H1 (cell line): ENCODE measurements around the gene ZNF521. TPM values are rescaled to one million over a fixed set of nuclear protein-coding genes. Genes with fewer than 3 reads are reported as not detected.

ENCODE experiments used
- CTCF ChIA-PET: fragments of 300-600 bp; sonication (Branson Sonifier 250); formaldehyde crosslinking; loops from one replicate; lab custom pipeline; 2021; ENCODE audit not compliant: partially characterized antibody; lab: Charles Lee
- POLR2A ChIA-PET: fragments of 300-600 bp; sonication (Branson Sonifier 250); formaldehyde crosslinking; loops from one replicate; lab custom pipeline; 2021; ENCODE audit warnings: inconsistent platforms; ENCODE audit not compliant: partially characterized antibody; lab: Charles Lee
- DNase-seq, 2 experiments: peaks; one replicate each; pipeline versions ENCODE4 v3.0.0 to v3.0.0-alpha.2; 2010 to 2022; ENCODE audit warnings: low spot score in 2 of 2, low read depth in 1 of 2, mixed read lengths in 1 of 2
- FAIRE-seq: peaks from 2 replicates; lab custom pipeline; 2011; peaks lifted over from hg19 to GRCh38; lab: Jason Lieb, UNC
- H2AFZ ChIP-seq: 2 replicates; pipeline ENCODE4 v1.8.1; 2012; ENCODE audit warnings: low read length, inconsistent platforms
- H2AK5ac ChIP-seq: 2 replicates; pipeline ENCODE4 v1.6.1; 2013; ENCODE audit warnings: low read depth, low read length
- H2BK120ac ChIP-seq: replicated peaks from 2 replicates; pipeline ENCODE3; 2013; ENCODE audit warnings: low read depth, low read length, inconsistent platforms
- H2BK12ac ChIP-seq: 2 replicates; pipeline ENCODE4 v1.6.1; 2013; ENCODE audit warnings: low read depth, low read length
- H2BK15ac ChIP-seq: 2 replicates; pipeline ENCODE4 v1.6.1; 2013; ENCODE audit warnings: low read length
- H2BK20ac ChIP-seq: 2 replicates; pipeline ENCODE4 v1.6.1; 2013; ENCODE audit warnings: low read length
- H2BK5ac ChIP-seq: 2 replicates; pipeline ENCODE4 v1.6.1; 2013; ENCODE audit warnings: low read depth, low read length
- H3K14ac ChIP-seq: 2 replicates; pipeline ENCODE4 v1.6.1; 2013; ENCODE audit warnings: inconsistent platforms; ENCODE audit not compliant: insufficient read length
- H3K18ac ChIP-seq: 2 replicates; pipeline ENCODE4 v1.6.1; 2013; ENCODE audit warnings: low read length; ENCODE audit errors: extremely low read depth
- H3K23ac ChIP-seq: 2 replicates; pipeline ENCODE4 v1.6.1; 2013; ENCODE audit warnings: inconsistent platforms; ENCODE audit not compliant: insufficient read length
- H3K23me2 ChIP-seq: 2 replicates; pipeline ENCODE4 v1.6.1; 2013; ENCODE audit warnings: low read depth, low read length
- H3K27ac ChIP-seq: 2 replicates; pipeline ENCODE4 v1.6.1; 2011; ENCODE audit warnings: low read depth, low read length, inconsistent platforms
- H3K27me3 ChIP-seq, 4 experiments: replicated peaks in 1 of 4; 1 replicate in 1 of 4; 2 replicates in 3 of 4; pipeline versions ENCODE4 v1.6.1 to v1.8.1; 2011 to 2013; ENCODE audit warnings: low read length in 3 of 4, mild to moderate bottlenecking in 3 of 4, inconsistent platforms in 2 of 4, mixed read lengths in 2 of 4, moderate library complexity in 1 of 4; ENCODE audit not compliant: control insufficient read depth in 3 of 4, insufficient read depth in 3 of 4; ENCODE audit errors: extremely low read depth in 1 of 4
- H3K36me3 ChIP-seq, 4 experiments: 2 replicates each; pipeline versions ENCODE4 v1.6.1 to v1.8.1; 2011 to 2013; ENCODE audit warnings: mild to moderate bottlenecking in 4 of 4, low read length in 3 of 4, moderate library complexity in 2 of 4, control low read depth in 1 of 4, inconsistent platforms in 1 of 4; ENCODE audit not compliant: insufficient read depth in 4 of 4, control insufficient read depth in 2 of 4
- H3K4ac ChIP-seq: replicated peaks from 2 replicates; pipeline ENCODE3; 2013; ENCODE audit warnings: low read length, low read depth, mixed read lengths, inconsistent platforms; ENCODE audit not compliant: insufficient read length
- H3K4me1 ChIP-seq, 4 experiments: replicated peaks in 1 of 4; 1 replicate in 1 of 4; 2 replicates in 3 of 4; pipeline versions ENCODE4 v1.6.1 to v1.8.1; 2011 to 2013; ENCODE audit warnings: low read length in 3 of 4, inconsistent platforms in 2 of 4, mixed read lengths in 1 of 4; ENCODE audit not compliant: insufficient read depth in 4 of 4, control insufficient read depth in 3 of 4
- H3K4me2 ChIP-seq, 2 experiments: 2 replicates each; pipeline versions ENCODE4 v1.6.1 to v1.8.1; 2011 to 2013; ENCODE audit warnings: low read depth in 2 of 2, low read length in 2 of 2, control low read depth in 1 of 2, inconsistent platforms in 1 of 2, mild to moderate bottlenecking in 1 of 2; ENCODE audit not compliant: insufficient read depth in 1 of 2
- H3K4me3 ChIP-seq, 4 experiments: fragments of 200-600, 300-600 bp in 1 of 4; sonication (generic), shearing (Covaris generic), sonication (Bioruptor Twin) in 1 of 4; 2 replicates each; pipeline versions ENCODE4 v1.5.1 to v1.8.1; 2011 to 2016; ENCODE audit warnings: low read length in 4 of 4, low read depth in 3 of 4, control low read depth in 2 of 4, inconsistent platforms in 2 of 4, mild to moderate bottlenecking in 2 of 4, mixed read lengths in 1 of 4, moderate library complexity in 1 of 4; ENCODE audit not compliant: insufficient read depth in 2 of 4; ENCODE audit errors: extremely low read depth in 1 of 4
- H3K56ac ChIP-seq: replicated peaks from 2 replicates; pipeline ENCODE3; 2013; ENCODE audit warnings: low read depth, mild to moderate bottlenecking, mixed read lengths, low read length, inconsistent platforms; ENCODE audit not compliant: insufficient read length
- H3K79me1 ChIP-seq: 2 replicates; pipeline ENCODE4 v1.6.1; 2013; ENCODE audit warnings: low read depth, low read length, control low read depth
- H3K79me2 ChIP-seq, 2 experiments: 2 replicates each; pipeline versions ENCODE4 v1.6.1 to v1.8.1; 2012 to 2013; ENCODE audit warnings: low read length in 2 of 2, mild to moderate bottlenecking in 2 of 2, inconsistent platforms in 1 of 2; ENCODE audit not compliant: insufficient read depth in 2 of 2, control insufficient read depth in 1 of 2
- H3K9ac ChIP-seq, 4 experiments: replicated peaks in 1 of 4; 1 replicate in 1 of 4; 2 replicates in 3 of 4; pipeline versions ENCODE4 v1.6.1 to v1.8.1; 2011 to 2013; ENCODE audit warnings: low read depth in 3 of 4, low read length in 3 of 4, control low read depth in 2 of 4, mild to moderate bottlenecking in 2 of 4, moderate library complexity in 2 of 4, inconsistent platforms in 1 of 4; ENCODE audit errors: extremely low read depth in 1 of 4
- H3K9me3 ChIP-seq, 2 experiments: 2 replicates each; pipeline versions ENCODE4 v1.6.1 to v1.8.1; 2012 to 2013; ENCODE audit warnings: mild to moderate bottlenecking in 2 of 2, moderate library complexity in 2 of 2, control low read depth in 1 of 2, inconsistent platforms in 1 of 2, low read depth in 1 of 2, low read length in 1 of 2, mixed read lengths in 1 of 2; ENCODE audit not compliant: insufficient read depth in 2 of 2
- H4K20me1 ChIP-seq, 2 experiments: replicated peaks in 1 of 2; 2 replicates each; pipeline versions ENCODE3 to v1.8.1; 2011 to 2013; ENCODE audit warnings: inconsistent platforms in 2 of 2, low read length in 2 of 2, mild to moderate bottlenecking in 1 of 2; ENCODE audit not compliant: insufficient read depth in 2 of 2, control insufficient read depth in 1 of 2
- H4K5ac ChIP-seq: 2 replicates; pipeline ENCODE4 v1.6.1; 2013; ENCODE audit warnings: low read length, low read depth, mixed read lengths, inconsistent platforms; ENCODE audit not compliant: insufficient read length
- H4K8ac ChIP-seq: 2 replicates; pipeline ENCODE4 v1.8.0; 2013; ENCODE audit warnings: mild to moderate bottlenecking, moderate library complexity, low read length, inconsistent platforms; ENCODE audit not compliant: insufficient read depth; ENCODE audit errors: extremely low read depth
- H4K91ac ChIP-seq: replicated peaks from 2 replicates; pipeline ENCODE3; 2013; ENCODE audit warnings: low read length, mixed read lengths, inconsistent platforms; ENCODE audit not compliant: insufficient read length
- BACH1 ChIP-seq: IDR thresholded peaks from 2 replicates; pipeline ENCODE4 v1.6.1; 2012; ENCODE audit warnings: low read length, improper control_type of control experiment
- FOSL1 ChIP-seq: IDR thresholded peaks from 2 replicates; pipeline ENCODE4 v1.6.1; 2011; ENCODE audit warnings: mild to moderate bottlenecking, low read depth, low read length, moderate library complexity; ENCODE audit not compliant: insufficient read depth
- SP2 ChIP-seq: IDR thresholded peaks from 2 replicates; pipeline ENCODE4 v1.6.1; 2012; ENCODE audit warnings: mild to moderate bottlenecking, low read length, inconsistent platforms
- SP4 ChIP-seq: IDR thresholded peaks from 2 replicates; pipeline ENCODE4 v1.6.1; 2012; ENCODE audit warnings: low read length, inconsistent platforms
- TAF7 ChIP-seq: optimal IDR thresholded peaks from 2 replicates; pipeline ENCODE3; 2011; ENCODE audit warnings: low read depth, mild to moderate bottlenecking, inconsistent platforms, low read length, moderate library complexity, borderline replicate concordance
- ZNF274 ChIP-seq: IDR thresholded peaks from 2 replicates; pipeline ENCODE4 v1.7.0; 2012; ENCODE audit warnings: low read length, borderline replicate concordance; ENCODE audit errors: extremely low read depth
- WGBS, 2 experiments: shearing (Covaris generic) in 1 of 2; methylation state at CpG; one replicate each; pipeline versions ENCODE4 v1.1.6 to v1.1.7; 2013 to 2015; ENCODE audit warnings: low lambda C conversion rate in 2 of 2, mixed read lengths in 2 of 2, inconsistent platforms in 1 of 2, low coverage in 1 of 2, missing lambda C conversion rate in 1 of 2; ENCODE audit not compliant: insufficient replicate concordance in 2 of 2, insufficient coverage in 1 of 2, insufficient read length in 1 of 2; ENCODE audit errors: extremely low coverage in 1 of 2, missing lambda C conversion rate in 1 of 2; 5-methylcytosine and 5-hydroxymethylcytosine counted together
- polyA plus RNA-seq, 7 experiments: library from polyadenylated mRNA; depleted of rRNA in 3 of 7; stranded (reverse) in 5 of 7; unstranded in 2 of 7; fragments of >200 nt in 5 of 7; fragments of 200-250 nt in 2 of 7; gene quantifications; 1 replicate in 5 of 7; 2 replicates in 1 of 7; 4 replicates in 1 of 7; pipeline versions ENCODE4 v1.2.1 to v1.2.3, GENCODE V29; 2011 to 2013; ENCODE audit warnings: missing spikeins in 2 of 7, mixed read lengths in 2 of 7
- total RNA-seq: library from RNA; stranded (reverse); fragmentation: NEBNext Ultra II Directional; extraction: Animal tissue kit (Norgen Biotek cat#: 25700); gene quantifications from 2 replicates; pipeline ENCODE4 v1.2.1, GENCODE V29; 2021
- TF ChIP-seq, protein P1 (sequence below): IDR thresholded peaks from 2 replicates; pipeline ENCODE4 v1.6.1; 2011; ENCODE audit warnings: low read length, improper control_type of control experiment
- TF ChIP-seq, protein P2 (sequence below), 3 experiments: IDR thresholded peaks; 1 replicate in 2 of 3; 2 replicates in 1 of 3; pipeline versions ENCODE4 v1.5.1 to v1.6.1; 2011; ENCODE audit warnings: low read length in 3 of 3, mild to moderate bottlenecking in 3 of 3, inconsistent platforms in 2 of 3, low read depth in 1 of 3, moderate library complexity in 1 of 3; ENCODE audit not compliant: insufficient read depth in 1 of 3; ENCODE audit errors: control extremely low read depth in 1 of 3

The ZNF521 gene
- total and polyA plus RNA-seq, 2 of the 8 experiments (the other 6 are each of a cell fraction or from before 2014, with no cell fraction given): 9.5 to 15.8 TPM

DNA sequence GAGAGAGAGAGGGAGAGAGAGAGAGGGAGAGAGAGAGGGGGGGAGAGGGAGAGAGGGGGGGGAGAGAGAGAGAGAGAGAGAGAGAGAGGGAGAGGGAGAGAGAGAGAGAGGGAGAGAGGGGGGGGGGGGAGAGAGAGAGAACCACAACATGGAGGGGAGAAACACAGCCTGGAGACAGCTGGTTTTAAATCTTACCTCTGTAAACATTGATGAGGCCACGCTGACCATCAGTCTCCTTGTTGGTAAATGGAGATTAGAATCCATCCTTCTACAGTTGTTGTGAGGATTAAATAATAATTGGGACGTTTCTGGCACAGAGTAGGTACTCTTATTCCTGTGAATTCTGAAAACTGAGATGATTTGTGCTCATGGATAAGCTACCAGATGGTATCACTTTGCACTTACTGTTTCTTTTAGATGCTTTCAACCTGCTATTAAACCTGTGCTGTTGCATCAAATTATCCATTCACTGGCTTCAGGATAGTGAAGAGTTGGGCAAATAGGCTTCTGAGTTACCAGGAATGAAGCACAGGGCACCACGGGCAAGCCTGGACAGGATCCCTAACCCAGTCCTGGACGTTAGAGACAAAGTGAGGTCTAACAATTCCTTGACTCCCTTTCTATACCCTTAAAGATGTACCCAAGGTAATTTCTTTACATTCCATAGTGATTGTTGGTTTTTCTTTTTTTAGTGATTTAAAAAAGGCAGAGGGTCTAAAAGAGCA, 318.1 kb downstream of the ZNF521 start:
- Histone ChIP-seq H2BK120ac (no peak overlapping the region), H4K20me1 (no peaks in the 10 kb centered on the region), H2BK12ac (no peak overlapping the region), H3K4ac (no peak overlapping the region), H2BK20ac (no peak overlapping the region), H4K5ac (no peak overlapping the region), H2AK5ac (no peak overlapping the region), H3K23ac (no peak overlapping the region), H3K18ac (no peak overlapping the region), H4K8ac (no peak overlapping the region; the same call in 1 of the 2 replicates), H3K79me2 (no peaks in the 10 kb centered on the region), H2BK5ac (no peak overlapping the region), H4K91ac (no peak overlapping the region), H2AFZ (no peak overlapping the region), H3K27ac (no peak overlapping the region), H3K4me1 (no peaks in the 10 kb centered on the region; a peak in 1 of 7 replicates), H3K9me3 (peaks cover 0 to 4% of the 10 kb centered on the region in 2 experiments; a peak in 2 of 4 replicates), H2BK15ac (no peak overlapping the region), H3K4me3 (no peak overlapping the region), H3K23me2 (no peaks in the 10 kb centered on the region), H3K27me3 (no peaks in the 10 kb centered on the region), H3K79me1 (no peaks in the 10 kb centered on the region), H3K14ac (no peak overlapping the region), H3K56ac (no peak overlapping the region), H3K9ac (no peak overlapping the region), H3K4me2 (no peak overlapping the region), H3K36me3 (no peaks in the 10 kb centered on the region)
- no peak for DNase-seq
- ChIA-PET CTCF (no interaction called here), POLR2A (no interaction called here)
- 69% methylated on average over 4 of the region's 4 CpGs; no CpG with 5 or more reads in 1 of the 2 experiments for WGBS, 2 experiments
- no peak for FAIRE-seq
- TF ChIP-seq ZNF274: no peak
- no peak for TF ChIP-seq TAF7
- TF ChIP-seq, protein P1, sequence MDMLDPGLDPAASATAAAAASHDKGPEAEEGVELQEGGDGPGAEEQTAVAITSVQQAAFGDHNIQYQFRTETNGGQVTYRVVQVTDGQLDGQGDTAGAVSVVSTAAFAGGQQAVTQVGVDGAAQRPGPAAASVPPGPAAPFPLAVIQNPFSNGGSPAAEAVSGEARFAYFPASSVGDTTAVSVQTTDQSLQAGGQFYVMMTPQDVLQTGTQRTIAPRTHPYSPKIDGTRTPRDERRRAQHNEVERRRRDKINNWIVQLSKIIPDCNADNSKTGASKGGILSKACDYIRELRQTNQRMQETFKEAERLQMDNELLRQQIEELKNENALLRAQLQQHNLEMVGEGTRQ: no peak
- TF ChIP-seq SP4: no peak
- TF ChIP-seq BACH1: no peak
- TF ChIP-seq, protein P2, sequence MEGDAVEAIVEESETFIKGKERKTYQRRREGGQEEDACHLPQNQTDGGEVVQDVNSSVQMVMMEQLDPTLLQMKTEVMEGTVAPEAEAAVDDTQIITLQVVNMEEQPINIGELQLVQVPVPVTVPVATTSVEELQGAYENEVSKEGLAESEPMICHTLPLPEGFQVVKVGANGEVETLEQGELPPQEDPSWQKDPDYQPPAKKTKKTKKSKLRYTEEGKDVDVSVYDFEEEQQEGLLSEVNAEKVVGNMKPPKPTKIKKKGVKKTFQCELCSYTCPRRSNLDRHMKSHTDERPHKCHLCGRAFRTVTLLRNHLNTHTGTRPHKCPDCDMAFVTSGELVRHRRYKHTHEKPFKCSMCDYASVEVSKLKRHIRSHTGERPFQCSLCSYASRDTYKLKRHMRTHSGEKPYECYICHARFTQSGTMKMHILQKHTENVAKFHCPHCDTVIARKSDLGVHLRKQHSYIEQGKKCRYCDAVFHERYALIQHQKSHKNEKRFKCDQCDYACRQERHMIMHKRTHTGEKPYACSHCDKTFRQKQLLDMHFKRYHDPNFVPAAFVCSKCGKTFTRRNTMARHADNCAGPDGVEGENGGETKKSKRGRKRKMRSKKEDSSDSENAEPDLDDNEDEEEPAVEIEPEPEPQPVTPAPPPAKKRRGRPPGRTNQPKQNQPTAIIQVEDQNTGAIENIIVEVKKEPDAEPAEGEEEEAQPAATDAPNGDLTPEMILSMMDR (IDR thresholded peaks at IDR 0.05; ENCODE audit: control extremely low read depth in 1 of 3, insufficient read depth in 1 of 3, low read depth in 1 of 3, low read length in 3 of 3): no peak
- no peak for TF ChIP-seq SP2
- no peak for TF ChIP-seq FOSL1
